SU-DHL-6 (cell line): ENCODE data around the gene GHRH.

Experiments used
- H2AFZ ChIP-seq: fragments of 200-600 bp; sonication (generic); 2 replicates; pipeline ENCODE4 v1.6.1; 2014; ENCODE audit warnings: low read depth, mild to moderate bottlenecking, moderate library complexity, mixed read lengths, antibody characterized with exemption, low read length; ENCODE audit not compliant: severe bottlenecking
- H3F3A ChIP-seq: fragments of 200-600 bp; shearing (Covaris generic); 2 replicates; pipeline ENCODE4 v1.6.0; 2016; ENCODE audit warnings: antibody characterized with exemption, mild to moderate bottlenecking; ENCODE audit not compliant: insufficient read depth
- H3K27ac ChIP-seq: fragments of 200-600 bp; sonication (generic); 2 replicates; pipeline ENCODE4 v1.5.1; 2016; ENCODE audit warnings: low read depth, mild to moderate bottlenecking, low read length, moderate library complexity, mixed read lengths
- H3K27me3 ChIP-seq: fragments of 200-600 bp; sonication (generic), shearing (Covaris generic); 2 replicates; pipeline ENCODE4 v1.6.0; 2014; ENCODE audit warnings: mild to moderate bottlenecking, low read length
- H3K36me3 ChIP-seq: fragments of 200-600 bp; sonication (generic); 2 replicates; pipeline ENCODE4 v1.6.1; 2014; ENCODE audit warnings: mild to moderate bottlenecking, low read length, mixed read lengths
- H3K4me2 ChIP-seq: fragments of 300-600, 200-600 bp; shearing (Covaris generic), sonication (generic); 2 replicates; pipeline ENCODE4 v1.6.0; 2014; ENCODE audit warnings: low read length, low read depth, mild to moderate bottlenecking; ENCODE audit not compliant: poor library complexity, severe bottlenecking
- H3K4me3 ChIP-seq: fragments of 200-600 bp; sonication (generic); 2 replicates; pipeline ENCODE4 v1.5.1; 2014; ENCODE audit warnings: antibody characterized with exemption, low read length, mild to moderate bottlenecking, mixed read lengths; ENCODE audit not compliant: insufficient read depth, poor library complexity, severe bottlenecking
- H3K79me2 ChIP-seq: fragments of 200-600 bp; sonication (generic); 2 replicates; pipeline ENCODE4 v1.6.1; 2014; ENCODE audit warnings: mild to moderate bottlenecking, low read length, moderate library complexity; ENCODE audit not compliant: insufficient read depth
- H3K9ac ChIP-seq: fragments of 200-600 bp; sonication (generic); 2 replicates; pipeline ENCODE4 v1.7.0; 2014; ENCODE audit warnings: mild to moderate bottlenecking, low read length
- H3K9me2 ChIP-seq: fragments of 200-600 bp; sonication (generic); replicated peaks from 2 replicates; pipeline ENCODE4 v1.6.1; 2014; ENCODE audit warnings: low read length; ENCODE audit not compliant: insufficient read depth
- H3K9me3 ChIP-seq: fragments of 200-600 bp; sonication (generic); 2 replicates; pipeline ENCODE4 v1.6.1; 2014; ENCODE audit warnings: low read length, mixed read lengths; ENCODE audit not compliant: insufficient read depth
- H4K20me1 ChIP-seq: fragments of 200-600 bp; sonication (generic); 2 replicates; pipeline ENCODE4 v1.6.1; 2014; ENCODE audit warnings: low read depth, mild to moderate bottlenecking, antibody characterized with exemption, low read length, moderate library complexity, mixed read lengths
- CTCF ChIP-seq: fragments of 200-600 bp; sonication (generic); IDR thresholded peaks from one replicate; pipeline ENCODE4 v1.5.1; 2017; ENCODE audit warnings: antibody characterized with exemption, mild to moderate bottlenecking, low read length, moderate library complexity; ENCODE audit not compliant: insufficient read depth, poor library complexity, severe bottlenecking
- EZH2phosphoT487 ChIP-seq: fragments of 200-600 bp; sonication (generic), shearing (Covaris generic); conservative IDR thresholded peaks from 2 replicates; pipeline ENCODE4 v1.6.1; 2018; ENCODE audit warnings: mild to moderate bottlenecking, antibody characterized with exemption, low read length, moderate library complexity, mixed read lengths

Gene GHRH

GRCh38 chr20:37238935-37239451 lies 22.6 kb downstream of the GHRH start:
- Histone ChIP-seq H3K9me2 (no peaks in the 10 kb centered on the region), H3K36me3 (peaks cover 23% of the 10 kb centered on the region), H2AFZ (no peak overlapping the region), H3K9ac (no peak overlapping the region), H3K79me2 (no peaks in the 10 kb centered on the region), H3K4me2 (no peak overlapping the region), H3K9me3 (no peaks in the 10 kb centered on the region), H3K27ac (no peak overlapping the region), H4K20me1 (no peaks in the 10 kb centered on the region), H3K4me3 (no peak overlapping the region), H3K27me3 (no peaks in the 10 kb centered on the region), H3F3A (no peaks in the 10 kb centered on the region)
- TF ChIP-seq EZH2phosphoT487 (no peak), CTCF (no peak)

GRCh38 chr20:37238426-37238825 lies 23.2 kb downstream of the GHRH start:
- Histone ChIP-seq H3K9me2 (no peaks in the 10 kb centered on the region), H3K79me2 (no peaks in the 10 kb centered on the region), H3K36me3 (peaks cover 23% of the 10 kb centered on the region), H3F3A (no peaks in the 10 kb centered on the region), H2AFZ (no peak overlapping the region), H3K27me3 (no peaks in the 10 kb centered on the region), H3K27ac (no peak overlapping the region), H3K4me3 (no peak overlapping the region), H3K9me3 (no peaks in the 10 kb centered on the region), H3K9ac (no peak overlapping the region), H3K4me2 (no peak overlapping the region), H4K20me1 (no peaks in the 10 kb centered on the region)
- no peak for TF ChIP-seq CTCF
- TF ChIP-seq EZH2phosphoT487: no peak

- Histone ChIP-seq H4K20me1 (no peaks in the 10 kb centered on the region), H3K9me2 (no peaks in the 10 kb centered on the region), H3K27ac (no peak overlapping the region), H2AFZ (no peak overlapping the region), H3K4me2 (no peak overlapping the region), H3K9me3 (no peaks in the 10 kb centered on the region), H3K27me3 (no peaks in the 10 kb centered on the region), H3F3A (no peaks in the 10 kb centered on the region), H3K79me2 (no peaks in the 10 kb centered on the region), H3K36me3 (peaks cover 23% of the 10 kb centered on the region), H3K4me3 (no peak overlapping the region), H3K9ac (no peak overlapping the region)
- TF ChIP-seq CTCF: no peak
- no peak for TF ChIP-seq EZH2phosphoT487
Observed at GRCh38 chr20:37237656-37238055, 24.0 kb downstream of the GHRH start.
